Activated CD8-positive, alpha-beta T cell treated with anti-CD3 and anti-CD28 coated beads, Interleukin-2, amount 10 ng/mL, durations not matched to agents 7 days and 5 days (primary cell): ENCODE measurements around the gene DPPA4. TPM values are rescaled to one million over a fixed set of nuclear protein-coding genes. Genes with fewer than 3 reads are reported as not detected.
"Not testable (repeated sequence)": the region's sequence is repeated elsewhere in the genome, so short reads cannot be mapped to it uniquely, and the experiment has no call there.

Source experiments
- ATAC-seq: fragments of 150-1000 bp; cut with Tn5 transposase; one replicate; pipeline ENCODE4 v1.10.0; 2021; ENCODE audit warnings: moderate library complexity
- CTCF ChIA-PET: fragments of 350-600 bp; sonication (Branson Sonifier 250); formaldehyde crosslinking; loops from one replicate; lab custom pipeline; 2021; ENCODE audit warnings: antibody characterized with exemption; lab: Charles Lee
- POLR2A ChIA-PET: fragments of 350-600 bp; sonication (Branson Sonifier 250); formaldehyde crosslinking; loops from one replicate; lab custom pipeline; 2021; ENCODE audit warnings: antibody characterized with exemption; lab: Charles Lee
- DNase-seq: peaks from one replicate; pipeline ENCODE4 v3.0.0-alpha.2; 2020
- H3K27ac Mint-ChIP-seq: one replicate; pipeline ENCODE4 v1.8.0; 2021; ENCODE audit warnings: mild to moderate bottlenecking, mixed read lengths
- H3K27me3 Mint-ChIP-seq: one replicate; pipeline ENCODE4 v1.8.0; 2021; ENCODE audit warnings: low read depth, mixed read lengths
- H3K36me3 Mint-ChIP-seq: one replicate; pipeline ENCODE4 v1.8.0; 2021; ENCODE audit warnings: low read depth, mixed read lengths
- H3K4me1 Mint-ChIP-seq: one replicate; pipeline ENCODE4 v1.8.0; 2021; ENCODE audit warnings: low read depth, mixed read lengths
- H3K4me3 Mint-ChIP-seq: one replicate; pipeline ENCODE4 v1.8.0; 2021; ENCODE audit warnings: mild to moderate bottlenecking, mixed read lengths
- H3K9me3 Mint-ChIP-seq: one replicate; pipeline ENCODE4 v1.8.0; 2022; ENCODE audit warnings: mixed read lengths; ENCODE audit not compliant: insufficient read depth
- total RNA-seq, 2 experiments: library from RNA; stranded (reverse); gene quantifications; one replicate each; pipeline ENCODE4 v1.2.3, GENCODE V29; 2021

The DPPA4 gene
- not detected for total RNA-seq

- peaks cover 4% of the 10 kb centered on the region for H3K9me3 Mint-ChIP-seq
- DNase-seq = no peak
- no peak within 1 kb of the TSS for H3K27ac Mint-ChIP-seq
- H3K4me3 Mint-ChIP-seq = peak within 1 kb of the TSS; percentile 64
- H3K36me3 Mint-ChIP-seq = no peaks in the 10 kb centered on the region
- no peak for ATAC-seq
- peaks cover 19% of the 10 kb centered on the region for H3K27me3 Mint-ChIP-seq
- H3K4me1 Mint-ChIP-seq = no peaks in the 10 kb centered on the region
- CTCF ChIA-PET = no interaction called here
- POLR2A ChIA-PET = no interaction called here
Observed at GRCh38 chr3:109337393-109337792, at the start of gene DPPA4. DPPA4 (minus strand) TSS chr3:109337546; CDS start chr3:109337517, 29 bp downstream.

- Mint-ChIP-seq H3K27me3 (no peaks in the 10 kb centered on the region), H3K4me3 (no peak overlapping the region), H3K4me1 (no peaks in the 10 kb centered on the region), H3K9me3 (no peaks in the 10 kb centered on the region), H3K36me3 (no peaks in the 10 kb centered on the region), H3K27ac (no peak overlapping the region)
- DNase-seq (no peak), ATAC-seq (no peak)
- ChIA-PET POLR2A (no interaction called here), CTCF (no interaction called here)
Observed at GRCh38 chr3:109385442-109386318, 48.3 kb upstream of the DPPA4 start.

GRCh38 chr3:109384164-109384563 is 46.8 kb upstream of the DPPA4 start:
- Mint-ChIP-seq H3K27ac (no peak overlapping the region), H3K4me1 (no peaks in the 10 kb centered on the region), H3K9me3 (no peaks in the 10 kb centered on the region), H3K36me3 (no peaks in the 10 kb centered on the region), H3K27me3 (no peaks in the 10 kb centered on the region), H3K4me3 (no peak overlapping the region)
- DNase-seq (no peak), ATAC-seq (no peak)
- ChIA-PET CTCF (no interaction called here), POLR2A (no interaction called here)

- POLR2A ChIA-PET = no interaction called here
- Mint-ChIP-seq H3K4me3 (no peak overlapping the region), H3K4me1 (no peaks in the 10 kb centered on the region), H3K27ac (no peak overlapping the region), H3K27me3 (no peaks in the 10 kb centered on the region), H3K9me3 (no peaks in the 10 kb centered on the region), H3K36me3 (no peaks in the 10 kb centered on the region)
- no peak for ATAC-seq
- DNase-seq = no peak
- CTCF ChIA-PET = no interaction called here
Observed at GRCh38 chr3:109382588-109382987, 45.2 kb upstream of the DPPA4 start.

- no peak for DNase-seq
- Mint-ChIP-seq H3K27ac (no peak overlapping the region), H3K36me3 (no peaks in the 10 kb centered on the region), H3K9me3 (no peaks in the 10 kb centered on the region), H3K4me1 (no peaks in the 10 kb centered on the region), H3K4me3 (no peak overlapping the region), H3K27me3 (no peaks in the 10 kb centered on the region)
- POLR2A ChIA-PET = no interaction called here
- CTCF ChIA-PET = no interaction called here
- ATAC-seq = no peak
Observed at GRCh38 chr3:109375975-109376374, 38.6 kb upstream of the DPPA4 start.

- POLR2A ChIA-PET, H3K27me3 Mint-ChIP-seq, H3K4me3 Mint-ChIP-seq, H3K4me1 Mint-ChIP-seq, CTCF ChIA-PET, H3K27ac Mint-ChIP-seq, H3K9me3 Mint-ChIP-seq, H3K36me3 Mint-ChIP-seq, DNase-seq, ATAC-seq: not testable (repeated sequence)
Observed at GRCh38 chr3:109374434-109374833, 37.1 kb upstream of the DPPA4 start.

GRCh38 chr3:109373933-109374332 is 36.6 kb upstream of the DPPA4 start:
- Mint-ChIP-seq H3K4me3 (no peak overlapping the region), H3K27ac (no peak overlapping the region), H3K27me3 (no peaks in the 10 kb centered on the region), H3K4me1 (no peaks in the 10 kb centered on the region), H3K9me3 (no peaks in the 10 kb centered on the region), H3K36me3 (no peaks in the 10 kb centered on the region)
- ChIA-PET CTCF (no interaction called here), POLR2A (no interaction called here)
- ATAC-seq = no peak
- DNase-seq = no peak

- Mint-ChIP-seq H3K9me3 (no peaks in the 10 kb centered on the region), H3K36me3 (no peaks in the 10 kb centered on the region), H3K27me3 (no peaks in the 10 kb centered on the region), H3K27ac (no peak overlapping the region), H3K4me1 (no peaks in the 10 kb centered on the region), H3K4me3 (no peak overlapping the region)
- CTCF ChIA-PET = no interaction called here
- ATAC-seq = no peak
- POLR2A ChIA-PET = no interaction called here
- no peak for DNase-seq
Observed at GRCh38 chr3:109372639-109373038, 35.3 kb upstream of the DPPA4 start.

- Mint-ChIP-seq H3K27me3 (no peaks in the 10 kb centered on the region), H3K9me3 (no peaks in the 10 kb centered on the region), H3K4me1 (no peaks in the 10 kb centered on the region), H3K36me3 (no peaks in the 10 kb centered on the region), H3K4me3 (no peak overlapping the region), H3K27ac (no peak overlapping the region)
- POLR2A ChIA-PET = interaction anchor here (0.6 kb wide), 1 partner anchor 9 kb away, joined by 3 read pairs; no protein-coding TSS in a partner anchor
- ATAC-seq (no peak), DNase-seq (no peak)
- CTCF ChIA-PET = no interaction called here
Observed at GRCh38 chr3:109369510-109369909, 32.2 kb upstream of the DPPA4 start.

GRCh38 chr3:109364088-109364487 is 26.7 kb upstream of the DPPA4 start:
- Mint-ChIP-seq H3K36me3 (no peaks in the 10 kb centered on the region), H3K9me3 (no peaks in the 10 kb centered on the region), H3K27me3 (no peaks in the 10 kb centered on the region), H3K4me1 (no peaks in the 10 kb centered on the region), H3K4me3 (no peak overlapping the region), H3K27ac (no peak overlapping the region)
- DNase-seq (no peak), ATAC-seq (no peak)
- ChIA-PET CTCF (no interaction called here), POLR2A (no interaction called here)

GRCh38 chr3:109363634-109364033 is 26.3 kb upstream of the DPPA4 start:
- Mint-ChIP-seq H3K4me3 (no peak overlapping the region), H3K9me3 (no peaks in the 10 kb centered on the region), H3K4me1 (no peaks in the 10 kb centered on the region), H3K27ac (no peak overlapping the region), H3K36me3 (no peaks in the 10 kb centered on the region), H3K27me3 (no peaks in the 10 kb centered on the region)
- POLR2A ChIA-PET = no interaction called here
- ATAC-seq (no peak), DNase-seq (no peak)
- CTCF ChIA-PET = no interaction called here

GRCh38 chr3:109362823-109363222 is 25.5 kb upstream of the DPPA4 start:
- POLR2A ChIA-PET = interaction anchor here (0.5 kb wide), 1 partner anchor 15 kb away, joined by 6 read pairs; no protein-coding TSS in a partner anchor
- no peaks in the 10 kb centered on the region for H3K36me3 Mint-ChIP-seq
- H3K9me3 Mint-ChIP-seq = no peaks in the 10 kb centered on the region
- no peak overlapping the region for H3K4me3 Mint-ChIP-seq
- no peaks in the 10 kb centered on the region for H3K27me3 Mint-ChIP-seq
- DNase-seq (no peak), ATAC-seq (no peak)
- no peaks in the 10 kb centered on the region for H3K4me1 Mint-ChIP-seq
- CTCF ChIA-PET = no interaction called here
- no peak overlapping the region for H3K27ac Mint-ChIP-seq
